ENCODE measurements around the gene PEX14.

Gene PEX14

DNA sequence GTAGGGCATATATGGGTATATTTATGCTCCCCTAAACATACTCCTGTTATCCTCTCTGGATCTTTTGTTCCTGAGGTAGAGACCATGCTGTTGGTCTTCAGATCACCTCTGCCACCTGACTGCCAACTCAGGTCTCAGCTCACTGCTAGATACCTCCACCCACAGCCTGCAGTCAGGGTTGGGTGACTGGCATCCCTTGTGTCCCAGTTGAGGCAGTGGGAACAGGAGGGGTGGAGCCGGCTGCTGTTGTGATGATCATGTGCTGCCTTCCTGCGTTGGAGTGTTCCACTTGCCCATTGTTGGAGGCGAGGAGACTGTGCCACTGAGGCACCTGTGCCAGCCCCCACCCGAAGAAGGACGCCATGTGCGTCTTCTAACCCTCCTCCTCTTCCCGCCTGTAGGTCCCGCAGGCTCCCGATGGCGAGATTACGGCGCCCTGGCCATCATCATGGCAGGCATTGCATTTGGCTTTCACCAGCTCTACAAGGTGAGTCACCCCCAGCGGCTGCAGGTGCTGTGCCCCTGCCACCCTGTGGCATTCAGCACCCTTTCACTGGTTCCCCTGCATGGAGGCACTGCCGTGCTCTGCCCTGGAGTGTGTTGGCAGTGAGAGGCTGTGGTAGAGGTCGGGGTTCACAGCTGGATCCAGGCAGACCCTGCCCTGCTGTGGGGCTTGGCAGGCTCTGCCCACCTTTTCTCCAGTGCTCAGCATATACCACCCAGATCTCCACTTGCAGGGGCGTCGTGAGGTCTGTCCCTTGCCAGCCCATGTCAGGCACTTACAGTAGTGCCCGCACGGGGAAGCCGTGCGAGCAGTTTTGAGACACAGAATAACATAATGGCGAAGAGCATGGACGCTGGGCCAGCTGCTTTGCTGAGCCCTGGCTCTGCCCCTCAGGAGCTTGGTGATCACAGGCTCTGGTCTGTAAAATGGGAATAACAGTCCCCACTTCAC lies 143.5 kb downstream of the PEX14 start:
- no peak for DNase-seq (ENCODE audit: low spot score)

DNA sequence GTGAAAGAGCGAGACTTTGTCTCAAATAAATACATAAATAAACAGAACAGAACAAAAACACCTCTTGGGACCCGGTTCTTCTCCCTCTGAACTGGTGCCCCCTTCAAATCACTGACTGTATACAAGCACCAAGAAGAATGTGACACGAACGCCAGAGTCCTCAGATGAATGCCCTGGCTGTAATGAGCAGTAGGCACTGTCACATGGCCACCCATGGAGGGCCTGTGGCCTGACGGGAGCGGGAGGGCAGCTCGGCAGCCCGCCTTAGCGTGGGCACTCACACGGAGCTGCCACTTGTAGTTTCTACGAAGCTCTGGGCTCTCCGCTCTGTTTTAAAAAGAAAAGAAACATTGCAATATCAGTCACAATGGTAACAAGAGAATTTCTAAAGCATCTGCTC lies 146.0 kb downstream of the PEX14 start:
- DNase-seq (ENCODE audit: low spot score), result no peak

DNA sequence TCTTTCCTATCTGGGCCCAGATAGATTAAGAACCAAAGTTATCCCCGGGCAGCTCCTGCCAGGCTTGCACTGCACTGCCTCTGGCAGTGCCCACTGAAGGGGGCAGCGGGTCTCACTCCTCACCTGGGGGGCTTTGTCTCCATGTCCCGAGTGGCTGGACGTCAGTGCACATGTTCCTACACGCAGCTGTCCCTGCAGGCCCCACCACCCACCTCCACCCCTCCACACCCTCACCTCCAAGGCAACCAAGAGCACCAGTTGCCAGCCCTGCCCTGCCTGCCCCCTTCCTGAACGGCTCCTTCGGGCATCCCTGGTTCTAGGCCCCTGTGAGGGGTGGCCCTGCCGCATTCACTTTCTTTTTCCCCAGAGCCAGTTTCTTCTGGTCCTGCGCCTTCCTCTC lies 147.2 kb downstream of the PEX14 start:
- no peak for DNase-seq (ENCODE audit: low spot score)

DNA sequence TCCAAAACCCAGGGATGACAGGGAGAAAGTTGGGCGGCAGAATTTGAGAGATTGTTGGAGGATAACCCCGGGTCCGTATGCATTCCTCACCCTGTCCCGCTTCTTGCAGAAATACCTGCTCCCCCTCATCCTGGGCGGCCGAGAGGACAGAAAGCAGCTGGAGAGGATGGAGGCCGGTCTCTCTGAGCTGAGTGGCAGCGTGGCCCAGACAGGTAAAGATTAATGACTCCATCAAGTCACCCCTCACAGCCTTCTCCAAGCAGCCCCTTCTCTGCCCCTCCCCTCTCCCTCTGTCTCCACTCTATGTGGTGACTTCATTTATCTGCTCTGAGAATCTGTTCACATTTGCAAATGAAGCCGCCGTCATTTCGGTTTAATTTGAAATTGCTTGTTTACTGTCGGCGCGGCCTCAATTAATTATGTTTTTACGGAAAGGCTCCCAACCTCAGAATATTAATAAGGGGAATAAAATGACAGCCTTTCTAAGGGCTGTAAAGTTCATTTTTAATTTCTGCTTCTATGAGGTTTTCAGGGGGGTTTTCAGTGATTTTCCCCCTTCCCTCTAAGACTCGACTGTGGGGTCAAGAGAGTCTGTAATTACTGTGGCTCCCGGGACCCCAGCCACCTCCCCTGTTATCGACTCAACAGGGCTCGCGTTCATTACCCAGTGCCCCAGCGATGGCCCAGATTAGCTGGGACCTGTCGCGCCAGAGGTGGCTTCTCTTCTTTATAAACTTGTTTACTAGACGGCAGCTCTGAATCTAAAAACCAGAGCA lies 148.3 kb downstream of the PEX14 start:
- no peak for DNase-seq (ENCODE audit: low spot score)

DNA sequence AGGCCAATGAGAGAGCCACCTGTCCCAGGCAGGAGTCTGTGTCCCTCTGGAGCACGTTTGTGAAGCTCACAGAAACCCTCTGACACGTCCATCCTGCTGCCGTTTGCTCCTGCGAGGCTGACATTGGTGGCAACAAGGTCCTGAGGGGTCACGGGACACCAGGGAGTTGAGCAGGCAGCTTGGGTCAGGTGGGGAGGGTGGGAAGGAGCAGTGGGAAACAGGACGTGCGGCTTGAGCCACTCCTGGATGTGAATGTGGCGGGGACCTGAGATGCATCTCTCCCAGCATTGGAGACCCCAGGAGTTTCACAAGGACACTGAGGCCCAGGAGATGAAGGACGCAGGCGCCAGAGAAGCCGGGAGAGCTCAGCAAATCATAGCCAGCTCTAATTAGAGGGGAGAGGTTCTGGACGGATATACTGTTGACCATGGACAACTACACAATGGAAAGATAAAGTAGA lies 149.0 kb downstream of the PEX14 start:
- DNase-seq (ENCODE audit: low spot score), result no peak

DNA sequence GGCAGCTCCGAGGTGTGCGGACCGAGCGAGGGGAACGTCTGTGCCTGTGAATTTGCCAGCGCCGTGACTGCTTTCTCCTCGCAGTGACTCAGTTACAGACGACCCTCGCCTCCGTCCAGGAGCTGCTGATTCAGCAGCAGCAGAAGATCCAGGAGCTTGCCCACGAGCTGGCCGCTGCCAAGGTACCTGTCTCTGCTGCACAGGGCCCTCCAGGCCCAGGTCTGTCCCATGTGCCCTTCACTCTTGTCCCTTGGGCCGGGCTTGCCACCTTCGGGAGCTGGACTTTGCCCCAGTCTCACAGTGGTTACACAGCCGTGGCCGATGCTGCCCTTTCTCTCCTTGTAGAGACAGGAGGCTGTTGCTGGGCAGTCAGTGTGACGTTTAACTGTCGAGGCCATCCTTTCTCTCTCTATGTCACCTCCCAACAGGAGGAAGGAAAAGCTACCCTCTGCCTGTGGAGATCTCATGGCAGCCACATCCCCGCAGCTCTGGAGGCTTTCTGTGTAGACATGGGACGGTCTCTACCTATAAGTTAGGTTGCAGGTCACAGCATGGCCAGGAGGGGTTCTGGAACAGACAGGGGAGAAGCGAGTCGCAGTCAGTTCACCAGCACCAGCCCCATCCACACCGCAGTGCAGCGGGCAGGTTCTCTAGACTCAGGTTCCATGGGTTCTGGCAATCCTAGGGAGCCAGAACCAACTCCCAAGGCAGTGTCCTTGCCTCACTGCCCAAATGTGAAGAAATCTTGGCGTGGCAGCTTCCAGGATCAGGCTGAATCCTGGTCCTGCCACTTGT lies 149.7 kb downstream of the PEX14 start:
- no peak for DNase-seq (ENCODE audit: low spot score)

DNA sequence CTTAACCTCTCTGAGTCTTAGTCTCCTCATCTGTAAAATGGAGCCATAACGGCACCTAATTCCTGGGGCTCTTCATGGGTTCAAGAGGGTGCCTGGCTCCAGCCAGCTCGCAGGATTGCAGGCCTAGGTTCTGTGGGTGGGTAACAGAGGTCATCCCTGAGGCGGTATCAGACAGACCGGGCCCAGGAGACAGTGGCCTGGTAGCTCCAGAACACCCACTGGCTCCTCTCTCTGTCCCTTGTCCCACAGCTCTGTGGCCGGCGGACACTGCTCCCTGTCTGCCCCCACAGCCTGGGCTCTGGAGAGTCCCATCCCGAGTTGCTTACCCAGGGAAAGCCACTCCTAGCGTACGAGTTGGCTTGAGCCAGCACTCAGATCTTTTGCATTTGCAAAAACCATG lies 150.3 kb downstream of the PEX14 start:
- DNase-seq (ENCODE audit: low spot score), result no peak

DNA sequence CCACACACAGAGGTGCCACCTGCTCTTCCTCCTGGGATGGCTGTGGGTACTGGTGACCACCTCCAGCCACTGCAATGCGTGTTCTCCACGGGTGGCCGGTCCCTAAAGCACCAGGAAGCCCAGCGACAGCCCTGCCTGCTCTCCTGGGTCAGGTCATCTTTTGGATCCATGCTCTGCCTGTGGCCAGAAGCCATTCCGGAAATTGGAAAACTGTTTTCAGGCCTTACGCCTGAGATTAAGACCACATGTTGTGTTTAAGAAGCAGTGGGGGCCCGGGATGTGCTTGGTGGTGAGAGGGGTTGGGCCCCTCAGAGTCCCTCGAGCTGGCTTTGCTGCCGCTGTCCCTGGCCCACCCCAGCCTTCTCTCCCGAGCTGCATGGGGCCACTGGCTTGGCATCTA lies 150.8 kb downstream of the PEX14 start:
- no peak for DNase-seq (ENCODE audit: low spot score)

DNA sequence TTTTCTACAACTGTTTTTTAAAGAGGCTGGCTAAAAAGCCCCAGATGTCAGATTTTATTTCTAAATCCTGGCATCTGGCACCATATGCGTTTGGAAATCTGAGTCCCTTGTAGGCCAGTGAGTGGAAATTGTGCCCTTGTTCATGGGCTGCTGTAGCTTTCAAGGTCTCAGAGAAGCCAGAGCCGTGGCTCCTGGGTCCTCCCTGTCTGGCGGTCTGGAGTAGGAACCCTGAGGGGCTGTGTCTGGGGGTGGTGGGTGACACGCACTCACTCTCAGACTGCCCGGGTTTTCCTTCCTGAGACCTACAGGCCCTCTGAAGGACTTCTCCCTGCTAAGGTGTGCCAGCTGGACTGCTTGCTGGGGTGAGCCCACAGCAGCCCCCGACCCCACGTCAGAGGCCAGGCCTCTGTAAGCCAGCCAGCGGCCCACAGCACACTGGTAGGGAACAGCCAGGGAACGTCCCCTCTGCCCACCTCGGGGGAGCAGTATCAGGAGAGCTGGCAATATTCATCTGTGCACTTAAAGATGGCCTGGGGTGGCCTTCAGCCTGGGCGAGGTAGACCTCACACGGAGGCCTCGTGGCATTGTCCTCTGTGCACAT lies 151.5 kb downstream of the PEX14 start:
- DNase-seq (ENCODE audit: low spot score), result no peak

DNA sequence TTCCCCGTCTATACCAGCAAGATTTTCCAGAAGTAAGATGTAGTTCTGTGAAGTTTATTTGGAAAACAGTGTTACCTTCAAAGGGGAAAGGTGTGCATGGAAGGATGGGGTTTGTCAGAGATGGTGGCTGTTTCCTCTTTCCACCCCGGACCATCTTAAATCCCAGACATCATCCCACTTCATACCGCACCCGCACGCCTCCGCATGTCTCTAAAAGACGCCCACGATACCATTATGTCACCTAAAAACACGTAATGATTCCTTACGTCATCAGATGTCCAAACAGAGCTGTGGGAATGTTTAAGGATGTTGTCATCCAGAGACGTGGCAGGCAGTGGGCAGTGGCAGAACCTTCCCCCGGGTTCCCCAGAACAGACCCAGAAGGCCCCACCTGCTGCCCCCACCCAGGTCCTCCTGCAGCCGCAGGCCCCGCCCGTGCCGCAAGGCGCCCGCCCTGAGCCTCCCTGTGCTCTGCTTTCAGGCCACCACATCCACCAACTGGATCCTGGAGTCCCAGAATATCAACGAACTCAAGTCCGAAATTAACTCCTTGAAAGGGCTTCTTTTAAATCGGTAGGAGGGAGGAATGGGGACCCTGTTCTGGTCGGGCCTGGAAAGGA lies 152.2 kb downstream of the PEX14 start:
- no peak for DNase-seq (ENCODE audit: low spot score)

DNA sequence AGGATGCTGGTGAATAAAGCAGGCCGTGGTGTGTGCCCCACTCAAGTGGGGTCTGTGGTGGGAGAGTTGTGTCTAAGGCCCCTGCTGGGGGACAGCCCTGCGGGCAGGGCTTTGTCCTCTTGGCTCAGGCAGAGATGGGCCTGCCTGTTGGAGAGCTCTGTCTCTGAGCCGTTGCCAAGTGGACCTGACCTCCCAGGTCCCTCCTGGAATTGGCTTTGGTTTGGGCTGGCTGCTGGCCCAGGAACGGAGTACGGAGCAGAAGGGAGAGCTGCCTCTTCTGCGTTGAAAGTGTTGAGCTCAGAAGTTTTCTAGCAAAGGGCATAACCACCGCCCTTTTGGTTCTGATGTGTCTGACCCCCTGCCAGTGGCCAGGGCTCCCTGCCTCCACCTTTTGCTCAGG lies 153.9 kb downstream of the PEX14 start:
- no peak for DNase-seq (ENCODE audit: low spot score)

DNA sequence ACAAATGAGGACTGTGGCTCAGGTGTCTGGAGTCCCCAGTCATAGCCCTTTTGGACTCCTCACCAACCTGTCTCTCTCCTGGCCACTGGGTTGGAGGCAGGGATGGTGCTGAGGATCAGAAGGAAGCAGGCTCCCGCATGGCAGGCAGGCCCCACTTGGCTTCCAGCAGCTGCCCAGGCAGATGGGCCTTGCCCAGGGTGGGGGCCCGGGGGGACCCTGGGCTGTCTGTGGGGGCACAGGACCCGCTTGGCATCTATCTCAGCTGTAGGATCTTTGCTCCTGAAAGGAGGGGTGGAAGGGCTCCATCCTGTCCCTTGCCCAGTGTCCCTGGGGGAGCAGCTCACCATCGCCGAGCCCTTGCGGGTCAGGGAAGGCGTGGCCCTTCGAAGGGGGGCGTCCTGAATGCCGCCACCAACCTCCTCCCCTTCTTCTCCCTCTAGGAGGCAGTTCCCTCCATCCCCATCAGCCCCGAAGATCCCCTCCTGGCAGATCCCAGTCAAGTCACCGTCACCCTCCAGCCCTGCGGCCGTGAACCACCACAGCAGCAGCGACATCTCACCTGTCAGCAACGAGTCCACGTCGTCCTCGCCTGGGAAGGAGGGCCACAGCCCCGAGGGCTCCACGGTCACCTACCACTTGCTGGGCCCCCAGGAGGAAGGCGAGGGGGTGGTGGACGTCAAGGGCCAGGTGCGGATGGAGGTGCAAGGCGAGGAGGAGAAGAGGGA lies 154.5 kb downstream of the PEX14 start:
- DNase-seq (ENCODE audit: low spot score), result no peak

DNA sequence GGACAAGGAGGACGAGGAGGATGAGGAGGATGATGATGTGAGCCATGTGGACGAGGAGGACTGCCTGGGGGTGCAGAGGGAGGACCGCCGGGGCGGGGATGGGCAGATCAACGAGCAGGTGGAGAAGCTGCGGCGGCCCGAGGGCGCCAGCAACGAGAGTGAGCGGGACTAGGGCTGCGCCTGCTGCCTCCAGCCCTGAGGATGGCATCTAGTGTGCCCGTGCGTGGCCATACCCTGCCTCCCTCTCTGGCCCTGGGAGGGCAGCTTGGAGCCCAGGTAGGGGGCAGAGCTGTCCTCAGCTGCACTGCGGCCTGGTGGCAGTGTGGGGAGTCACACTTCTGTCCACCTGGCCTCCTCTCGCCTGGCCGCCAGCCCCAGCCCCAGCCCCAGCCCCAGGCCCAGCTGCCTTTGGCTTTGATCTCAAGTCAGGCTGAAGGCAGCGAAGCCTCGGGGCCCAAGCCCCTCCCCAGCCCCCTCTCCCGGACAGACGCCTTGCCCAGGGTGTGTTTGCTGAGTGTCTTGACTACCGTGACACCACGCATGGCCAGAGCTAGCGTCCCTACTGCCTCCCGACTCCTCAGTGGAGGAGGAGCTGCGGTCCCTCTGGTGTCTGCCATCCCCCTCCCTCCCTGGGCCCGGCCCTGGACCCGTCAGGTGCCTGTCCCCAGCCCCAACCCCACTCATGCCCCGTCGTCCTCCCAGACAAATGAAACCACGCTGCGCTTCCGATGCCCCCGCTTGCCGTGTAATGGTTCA lies 155.2 kb downstream of the PEX14 start:
- no peak for DNase-seq (ENCODE audit: low spot score)

DNA sequence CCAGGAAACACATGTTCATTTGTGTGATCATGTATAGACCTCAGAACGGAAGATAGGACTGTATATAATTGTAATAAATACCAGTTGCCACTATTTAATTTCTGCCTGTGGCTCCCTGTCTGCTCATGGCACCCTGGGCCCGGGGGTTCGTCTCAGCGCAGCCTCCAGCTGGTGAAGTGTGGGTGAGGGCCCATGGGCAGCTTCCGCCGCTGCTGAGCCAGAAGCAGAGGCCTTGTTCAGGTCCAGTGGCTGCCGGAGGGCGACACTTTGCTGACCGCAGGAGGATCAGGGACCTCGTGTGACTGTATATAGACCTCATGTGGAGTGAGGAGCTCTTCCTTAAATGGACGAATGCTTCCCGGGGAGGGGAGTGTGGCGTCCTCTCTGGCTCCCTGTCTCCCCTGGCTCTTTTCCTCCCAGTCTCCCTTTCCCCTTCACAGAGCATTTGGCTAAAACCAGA lies 155.9 kb downstream of the PEX14 start:
- DNase-seq (ENCODE audit: low spot score), result no peak

DNA sequence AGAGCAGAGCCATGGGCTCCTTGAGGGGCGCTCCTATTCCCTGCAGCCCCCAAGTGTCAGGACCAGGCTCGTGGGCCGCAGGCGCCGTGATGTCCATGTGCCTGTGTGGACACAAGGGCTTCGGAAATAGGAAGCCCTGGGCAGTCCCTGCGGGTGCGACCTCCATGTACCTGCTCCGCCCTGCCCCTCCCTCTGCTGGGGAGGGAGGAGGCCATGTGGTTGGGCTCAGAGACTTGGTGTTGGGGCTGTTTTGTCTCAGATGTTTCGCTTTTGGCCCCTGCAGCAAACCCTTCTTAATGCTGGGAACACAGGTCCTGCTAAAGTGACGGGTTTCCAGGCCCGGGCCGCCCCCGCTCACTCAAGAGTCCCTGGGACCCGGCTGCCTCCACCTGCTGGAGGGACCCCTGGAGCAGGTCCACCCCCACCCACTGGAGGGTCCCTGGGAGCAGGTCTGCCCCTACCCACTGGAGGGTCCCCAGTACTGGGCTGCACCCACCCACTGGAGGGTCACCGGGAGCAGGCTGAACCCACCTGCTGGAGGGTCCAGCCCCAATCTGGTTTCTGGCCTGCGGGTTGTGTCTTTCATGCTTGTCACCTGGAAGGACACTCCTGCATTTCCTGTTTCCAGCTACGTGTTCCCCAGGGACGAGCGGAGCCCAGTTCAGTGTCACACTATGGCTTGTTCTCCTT lies 156.5 kb downstream of the PEX14 start:
- DNase-seq (ENCODE audit: low spot score), result no peak

DNA sequence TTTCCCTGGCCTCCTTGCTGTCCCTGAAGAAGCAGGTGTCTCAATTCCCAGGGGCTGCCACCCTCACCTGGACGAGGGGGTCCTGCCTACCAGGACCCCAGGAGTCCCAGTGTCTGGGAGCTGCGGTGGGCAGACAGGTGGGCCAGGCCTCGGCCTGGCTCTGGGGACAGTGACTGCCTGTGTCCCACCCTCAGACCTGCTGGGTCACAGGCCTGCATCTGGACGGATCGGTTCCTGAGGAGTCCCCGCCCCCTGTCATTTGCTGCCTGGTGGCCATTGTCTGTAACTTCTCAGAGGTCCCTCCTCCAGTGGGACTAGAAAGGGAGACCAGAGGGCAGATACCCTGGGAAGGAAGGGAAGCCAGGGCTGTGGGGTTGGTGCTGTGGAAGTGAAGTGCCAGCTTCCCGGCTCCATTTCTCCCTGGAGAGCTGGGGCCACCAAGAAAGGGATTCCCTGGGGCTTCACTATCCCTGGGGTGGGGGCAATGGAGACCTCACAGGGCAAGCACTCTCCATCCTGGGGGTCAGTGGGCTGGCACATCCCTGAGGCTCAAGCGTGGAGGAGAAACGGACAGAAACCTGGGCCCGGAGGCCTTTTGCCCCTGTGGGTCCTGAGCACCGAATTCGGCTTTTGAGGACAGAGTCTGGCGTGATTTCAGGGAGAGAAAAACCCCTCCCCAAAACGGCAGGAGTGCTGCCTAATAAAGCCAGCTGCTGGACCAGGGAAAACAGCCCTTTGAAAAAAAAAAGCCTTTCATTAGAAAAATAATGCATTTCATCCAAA lies 157.3 kb downstream of the PEX14 start:
- DNase-seq (ENCODE audit: low spot score), result no peak

DNA sequence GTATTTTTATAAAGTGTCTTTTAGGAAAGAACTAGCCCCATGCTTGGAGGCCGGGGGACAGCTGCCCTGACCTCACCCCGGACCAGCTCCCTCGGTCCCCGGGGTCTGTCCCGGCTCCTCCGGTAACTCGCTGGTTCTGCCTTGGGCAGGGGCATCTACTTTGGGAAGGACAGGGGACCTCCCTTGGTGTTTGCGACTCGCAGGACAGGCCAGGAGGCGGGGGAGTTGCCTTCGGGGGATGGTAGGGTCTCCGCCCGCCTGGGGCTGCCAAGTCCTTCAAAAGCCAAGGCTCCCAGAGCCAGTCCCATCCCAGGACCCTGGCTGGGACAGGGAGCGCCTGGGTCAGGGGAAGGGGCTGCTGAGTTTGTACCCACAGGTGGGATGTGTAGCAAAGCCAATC lies 157.9 kb downstream of the PEX14 start:
- DNase-seq (ENCODE audit: low spot score), result no peak

DNA sequence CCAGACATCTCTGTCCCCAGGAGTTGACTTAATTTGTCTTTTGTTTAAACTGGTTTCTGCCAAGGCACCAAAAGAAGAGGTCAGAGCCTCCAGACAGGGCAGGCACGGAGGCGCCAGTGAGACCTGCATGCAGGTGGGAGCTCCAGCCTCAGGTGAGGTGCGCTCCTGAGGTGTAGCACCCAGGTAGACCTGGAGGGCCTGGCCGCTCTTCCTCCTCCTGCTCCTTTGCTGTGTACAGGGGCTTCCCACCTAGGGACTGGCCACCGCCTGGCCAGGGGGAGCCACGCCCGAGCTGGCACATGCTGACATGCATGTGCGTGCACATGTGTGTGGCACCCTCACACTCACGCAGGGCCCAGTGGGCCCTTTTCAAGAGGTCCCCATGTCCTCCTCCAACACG lies 158.7 kb downstream of the PEX14 start:
- DNase-seq (ENCODE audit: low spot score), result no peak

DNA sequence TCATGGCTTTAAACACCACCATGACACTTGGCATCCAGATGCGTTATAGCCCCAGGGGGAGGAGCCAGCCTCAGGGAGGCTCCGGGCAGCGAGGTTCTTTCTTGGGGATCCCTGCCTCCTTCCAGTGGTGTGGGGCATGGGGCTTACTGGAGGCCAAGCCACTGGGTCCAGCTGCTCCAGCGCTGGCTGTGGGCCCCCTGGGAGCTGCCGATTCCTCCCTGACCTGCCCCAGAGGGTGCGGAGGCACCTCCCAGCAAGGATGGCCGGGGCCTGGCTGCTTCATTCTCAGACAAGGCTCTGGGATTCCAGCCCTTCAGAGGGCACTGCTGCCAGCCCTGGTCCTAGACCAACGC lies 159.3 kb downstream of the PEX14 start:
- no peak for DNase-seq (ENCODE audit: low spot score)

All from activated CD4-positive, alpha-beta T cell treated with anti-CD3 and anti-CD28 coated beads, Interleukin-2, Interleukin-4, amounts not matched to agents 100 ng/mL and 50 ng/mL, durations not matched to agents 16 hours and 8 hours (primary cell).